GM12878 (cell line): ENCODE data around the gene EPN1. TPM values are rescaled to one million over a fixed set of nuclear protein-coding genes. Genes with fewer than 3 reads are reported as not detected.

Source experiments
- BACH1 ChIP-seq: fragments of 450-650 bp; IDR thresholded peaks from 2 replicates; pipeline ENCODE4 v1.6.1; 2017; ENCODE audit warnings: mild to moderate bottlenecking, borderline replicate concordance
- EP300 ChIP-seq, 2 experiments: fragments of 150-350 bp in 1 of 2; IDR thresholded peaks; 2 replicates each; pipeline ENCODE4 v1.6.1; 2011 to 2012; ENCODE audit warnings: low read depth in 2 of 2, low read length in 2 of 2, borderline replicate concordance in 1 of 2, improper control_type of control experiment in 1 of 2, inconsistent platforms in 1 of 2; ENCODE audit not compliant: control insufficient read depth in 1 of 2
- EZH2 ChIP-seq: IDR thresholded peaks from 2 replicates; pipeline ENCODE4 v1.6.1; 2012; ENCODE audit warnings: low read depth, mild to moderate bottlenecking, control low read depth, inconsistent platforms, low read length, borderline replicate concordance; ENCODE audit not compliant: control insufficient read depth
- GATAD2B ChIP-seq: fragments of 450-650 bp; conservative IDR thresholded peaks from 2 replicates; pipeline ENCODE4 v1.6.1; 2017; ENCODE audit warnings: low read depth, mild to moderate bottlenecking, moderate library complexity
- HDAC6 ChIP-seq: fragments of 200-600 bp; sonication (generic); IDR thresholded peaks from one replicate; pipeline ENCODE4 v1.8.0; 2017; ENCODE audit warnings: antibody characterized with exemption; ENCODE audit not compliant: unreplicated experiment
- HDGF ChIP-seq: fragments of 450-650 bp; IDR thresholded peaks from 2 replicates; pipeline ENCODE4 v1.6.1; 2016; ENCODE audit warnings: antibody characterized with exemption
- IKZF1 ChIP-seq: fragments of 450-650 bp; conservative IDR thresholded peaks from 2 replicates; pipeline ENCODE4 v1.6.1; 2017; ENCODE audit warnings: antibody characterized with exemption, mild to moderate bottlenecking
- IKZF2 ChIP-seq, 2 experiments: fragments of 450-650 bp; IDR thresholded peaks; 2 replicates each; pipeline ENCODE4 v1.6.1; 2017; ENCODE audit warnings: mild to moderate bottlenecking in 2 of 2, moderate library complexity in 2 of 2
- IRF4 ChIP-seq: IDR thresholded peaks from 2 replicates; pipeline ENCODE4 v1.6.1; 2011; ENCODE audit warnings: low read depth, low read length
- MEF2B ChIP-seq: fragments of 450-650 bp; IDR thresholded peaks from 2 replicates; pipeline ENCODE4 v1.6.1; 2018; ENCODE audit warnings: mild to moderate bottlenecking, moderate library complexity; ENCODE audit not compliant: partially characterized antibody, poor library complexity, severe bottlenecking
- NBN ChIP-seq: fragments of 450-650 bp; IDR thresholded peaks from 2 replicates; pipeline ENCODE4 v1.6.1; 2016
- NFIC ChIP-seq: IDR thresholded peaks from 2 replicates; pipeline ENCODE4 v1.6.1; 2012; ENCODE audit warnings: low read depth, mild to moderate bottlenecking, inconsistent platforms, low read length, moderate library complexity
- NR2C1 ChIP-seq: fragments of 450-650 bp; IDR thresholded peaks from 2 replicates; pipeline ENCODE4 v1.6.1; 2017; ENCODE audit warnings: antibody characterized with exemption, mild to moderate bottlenecking, moderate library complexity
- POLR2AphosphoS5 ChIP-seq: IDR thresholded peaks from 2 replicates; pipeline ENCODE4 v1.6.1; 2011; ENCODE audit warnings: mild to moderate bottlenecking, low read length, inconsistent platforms
- RBBP5 ChIP-seq: fragments of 200-600 bp; sonication (generic); conservative IDR thresholded peaks from 2 replicates; pipeline ENCODE4 v1.6.1; 2016
- RELA ChIP-seq: fragments of 450-650 bp; IDR thresholded peaks from 2 replicates; pipeline ENCODE4 v1.8.0; 2014; ENCODE audit warnings: borderline replicate concordance; ENCODE audit not compliant: partially characterized antibody
- RUNX3 ChIP-seq: IDR thresholded peaks from 2 replicates; pipeline ENCODE4 v1.6.1; 2012; ENCODE audit warnings: low read length, inconsistent platforms
- SIX5 ChIP-seq: IDR thresholded peaks from 2 replicates; pipeline ENCODE4 v1.6.1; 2011; ENCODE audit warnings: mild to moderate bottlenecking, low read depth, low read length, moderate library complexity; ENCODE audit not compliant: severe bottlenecking
- SMARCA5 ChIP-seq: fragments of 450-650 bp; IDR thresholded peaks from 2 replicates; pipeline ENCODE4 v1.6.1; 2017; ENCODE audit warnings: mild to moderate bottlenecking
- SP1 ChIP-seq: IDR thresholded peaks from one replicate; pipeline ENCODE4 v1.6.1; 2011; ENCODE audit warnings: low read depth, low read length
- STAT1 ChIP-seq: fragments of 450-650 bp; conservative IDR thresholded peaks from 2 replicates; pipeline ENCODE4 v1.6.1; 2014; ENCODE audit warnings: antibody characterized with exemption, mild to moderate bottlenecking
- TAF1 ChIP-seq: IDR thresholded peaks from 2 replicates; pipeline ENCODE4 v1.6.1; 2011; ENCODE audit warnings: mild to moderate bottlenecking, low read depth, low read length, borderline replicate concordance
- TBL1XR1 ChIP-seq: IDR thresholded peaks from 2 replicates; pipeline ENCODE4 v1.6.1; 2012; ENCODE audit warnings: low read depth, low read length, improper control_type of control experiment
- TCF12 ChIP-seq: IDR thresholded peaks from 2 replicates; pipeline ENCODE4 v1.6.1; 2011; ENCODE audit warnings: low read depth, mild to moderate bottlenecking, low read length
- YBX1 ChIP-seq: fragments of 450-650 bp; IDR thresholded peaks from 2 replicates; pipeline ENCODE4 v1.6.1; 2016; ENCODE audit warnings: antibody characterized with exemption
- YY1 ChIP-seq: IDR thresholded peaks from 2 replicates; pipeline ENCODE4 v1.6.1; 2011; ENCODE audit warnings: low read depth, mild to moderate bottlenecking, low read length
- ZNF274 ChIP-seq: IDR thresholded peaks from one replicate; pipeline ENCODE4 v1.8.0; 2011; ENCODE audit not compliant: insufficient read length, insufficient read depth
- ZSCAN29 ChIP-seq: fragments of 450-650 bp; IDR thresholded peaks from 2 replicates; pipeline ENCODE4 v1.6.1; 2017; ENCODE audit warnings: mild to moderate bottlenecking, moderate library complexity
- polyA plus RNA-seq, 11 experiments: library from polyadenylated mRNA; depleted of rRNA in 4 of 11; unstranded in 6 of 11; stranded (reverse) in 5 of 11; fragments of >200 nt; fragmentation: Nextera tagmentation in 4 of 11; fragmentation: Illumina TruSeq in 1 of 11; extraction: Ambion mirVana in 4 of 11; extraction: Trizol in 1 of 11; gene quantifications; 1 replicate in 1 of 11; 2 replicates in 10 of 11; pipeline versions ENCODE4 v1.2.1 to v1.2.3, GENCODE V29; 2011 to 2016; ENCODE audit warnings: inconsistent platforms in 2 of 11, missing spikeins in 2 of 11, low read depth in 1 of 11
- total RNA-seq, 4 experiments: library from RNA; depleted of rRNA in 3 of 4; stranded (reverse); fragments of >200 nt in 3 of 4; fragmentation: Illumina TruSeq in 1 of 4; extraction: Trizol in 1 of 4; gene quantifications; 2 replicates each; pipeline versions ENCODE4 v1.2.1 to v1.2.3, GENCODE V29; 2013 to 2021
- TF ChIP-seq, protein P1 (sequence below): IDR thresholded peaks from 2 replicates; pipeline ENCODE4 v1.6.1; 2012; ENCODE audit warnings: low read length, inconsistent platforms
- TF ChIP-seq, protein P2 (sequence below): fragments of 150-350 bp; IDR thresholded peaks from 2 replicates; pipeline ENCODE4 v1.6.1; 2016; ENCODE audit warnings: low read depth, low read length

EPN1 gene
- total and polyA plus RNA-seq, 10 of the 15 experiments (the other 5 are each of a cell fraction or from before 2014, with no cell fraction given) = 0.11 to 88.5 (median 10.6) TPM

DNA sequence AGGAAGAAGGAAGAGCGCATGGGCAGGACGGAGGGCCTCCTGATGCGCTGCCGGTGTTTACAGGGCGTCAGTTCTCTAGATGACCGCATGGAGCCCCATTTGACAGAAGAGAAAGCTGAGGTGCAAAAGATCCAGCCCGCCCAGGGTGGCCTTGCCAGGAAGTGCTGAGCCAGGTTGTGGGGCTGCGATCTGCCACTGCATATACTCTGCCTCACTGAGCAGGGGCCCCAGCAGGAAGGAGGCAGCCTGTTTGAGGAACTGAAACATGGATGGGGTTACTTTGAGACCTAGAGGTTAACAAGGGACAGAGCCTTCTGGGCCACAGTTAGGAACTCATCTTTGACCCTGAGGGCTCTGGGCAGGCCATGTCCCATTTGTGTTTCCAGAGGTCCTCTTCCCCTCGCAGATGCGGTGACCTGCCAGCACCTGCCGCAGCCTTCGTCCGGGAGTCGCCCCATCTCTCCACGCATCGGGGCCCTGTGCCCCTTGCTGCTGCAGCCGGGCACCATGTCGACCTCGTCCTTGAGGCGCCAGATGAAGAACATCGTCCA is 3.2 kb downstream of the EPN1 start (continued):
- TF ChIP-seq MEF2B (peak; percentile 37), RUNX3 (peak; percentile 88), IKZF2 (IDR thresholded peaks at IDR 0.05) (peak; percentile 81 to 82; a peak in 3 of 4 replicates), ZNF274 (no peak), TBL1XR1 (peak; percentile 91), RELA (peak; percentile 13), EZH2 (no peak), POLR2AphosphoS5 (peak; percentile 73; the same call in 1 of the 2 replicates), TCF12 (peak; percentile 55; the same call in 1 of the 2 replicates), TAF1 (peak; percentile 67; the same call in 1 of the 2 replicates), STAT1 (no peak), YY1 (0 out of 2 replicates have a peak, but pooled peaks have one; percentile 34), HDGF (peak; percentile 51; the same call in 1 of the 2 replicates), RBBP5 (no peak), EP300 (IDR thresholded peaks at IDR 0.05; ENCODE audit: borderline replicate concordance in 1 of 2, control insufficient read depth in 1 of 2, low read depth in 2 of 2, low read length in 2 of 2) (peak; percentile 60 to 64; a peak in 2 of 4 replicates), IRF4 (peak; percentile 98), HDAC6 (no peak), NBN (peak; percentile 70; the same call in 1 of the 2 replicates), YBX1 (no peak), NR2C1 (peak; percentile 86), SIX5 (no peak), IKZF1 (peak; percentile 94), GATAD2B (peak; percentile 77), BACH1 (peak; percentile 66; the same call in 1 of the 2 replicates), NFIC (peak; percentile 54; the same call in 1 of the 2 replicates), SMARCA5 (peak; percentile 95), SP1 (peak; percentile 87), ZSCAN29 (peak; percentile 65; the same call in 1 of the 2 replicates)
- TF ChIP-seq, protein P1, sequence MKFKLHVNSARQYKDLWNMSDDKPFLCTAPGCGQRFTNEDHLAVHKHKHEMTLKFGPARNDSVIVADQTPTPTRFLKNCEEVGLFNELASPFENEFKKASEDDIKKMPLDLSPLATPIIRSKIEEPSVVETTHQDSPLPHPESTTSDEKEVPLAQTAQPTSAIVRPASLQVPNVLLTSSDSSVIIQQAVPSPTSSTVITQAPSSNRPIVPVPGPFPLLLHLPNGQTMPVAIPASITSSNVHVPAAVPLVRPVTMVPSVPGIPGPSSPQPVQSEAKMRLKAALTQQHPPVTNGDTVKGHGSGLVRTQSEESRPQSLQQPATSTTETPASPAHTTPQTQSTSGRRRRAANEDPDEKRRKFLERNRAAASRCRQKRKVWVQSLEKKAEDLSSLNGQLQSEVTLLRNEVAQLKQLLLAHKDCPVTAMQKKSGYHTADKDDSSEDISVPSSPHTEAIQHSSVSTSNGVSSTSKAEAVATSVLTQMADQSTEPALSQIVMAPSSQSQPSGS = 0 out of 2 replicates have a peak, but pooled peaks have one; percentile 36
- TF ChIP-seq, protein P2, sequence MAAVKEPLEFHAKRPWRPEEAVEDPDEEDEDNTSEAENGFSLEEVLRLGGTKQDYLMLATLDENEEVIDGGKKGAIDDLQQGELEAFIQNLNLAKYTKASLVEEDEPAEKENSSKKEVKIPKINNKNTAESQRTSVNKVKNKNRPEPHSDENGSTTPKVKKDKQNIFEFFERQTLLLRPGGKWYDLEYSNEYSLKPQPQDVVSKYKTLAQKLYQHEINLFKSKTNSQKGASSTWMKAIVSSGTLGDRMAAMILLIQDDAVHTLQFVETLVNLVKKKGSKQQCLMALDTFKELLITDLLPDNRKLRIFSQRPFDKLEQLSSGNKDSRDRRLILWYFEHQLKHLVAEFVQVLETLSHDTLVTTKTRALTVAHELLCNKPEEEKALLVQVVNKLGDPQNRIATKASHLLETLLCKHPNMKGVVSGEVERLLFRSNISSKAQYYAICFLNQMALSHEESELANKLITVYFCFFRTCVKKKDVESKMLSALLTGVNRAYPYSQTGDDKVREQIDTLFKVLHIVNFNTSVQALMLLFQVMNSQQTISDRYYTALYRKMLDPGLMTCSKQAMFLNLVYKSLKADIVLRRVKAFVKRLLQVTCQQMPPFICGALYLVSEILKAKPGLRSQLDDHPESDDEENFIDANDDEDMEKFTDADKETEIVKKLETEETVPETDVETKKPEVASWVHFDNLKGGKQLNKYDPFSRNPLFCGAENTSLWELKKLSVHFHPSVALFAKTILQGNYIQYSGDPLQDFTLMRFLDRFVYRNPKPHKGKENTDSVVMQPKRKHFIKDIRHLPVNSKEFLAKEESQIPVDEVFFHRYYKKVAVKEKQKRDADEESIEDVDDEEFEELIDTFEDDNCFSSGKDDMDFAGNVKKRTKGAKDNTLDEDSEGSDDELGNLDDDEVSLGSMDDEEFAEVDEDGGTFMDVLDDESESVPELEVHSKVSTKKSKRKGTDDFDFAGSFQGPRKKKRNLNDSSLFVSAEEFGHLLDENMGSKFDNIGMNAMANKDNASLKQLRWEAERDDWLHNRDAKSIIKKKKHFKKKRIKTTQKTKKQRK = no peak
